HG02870 (cell line): ENCODE measurements around the gene ACTL7A.

Experiments
- ATAC-seq: cut with Tn5 transposase; IDR thresholded peaks from one replicate; pipeline ENCODE4 v1.9.1; 2021; ENCODE audit warnings: mild to moderate bottlenecking, moderate library complexity; ENCODE audit not compliant: unreplicated experiment

Gene ACTL7A

DNA sequence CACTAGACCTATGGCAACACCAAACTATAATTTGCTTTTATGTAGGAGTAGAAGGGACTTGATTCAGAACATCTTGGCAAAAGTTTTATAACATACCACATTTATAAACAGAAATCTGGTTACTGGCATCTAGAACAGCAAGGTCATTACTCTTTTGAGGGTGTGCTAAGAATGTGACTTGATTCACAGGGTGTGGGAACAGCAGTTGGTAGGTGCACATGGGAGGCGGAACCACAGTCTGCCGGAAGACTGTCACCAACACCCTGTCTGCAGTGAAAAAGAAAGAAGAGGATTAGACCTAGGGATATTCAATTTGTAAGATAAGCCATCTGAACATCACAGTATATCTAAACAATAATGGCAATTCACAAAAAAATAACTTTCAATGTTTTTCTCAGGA is 48.8 kb downstream of the ACTL7A start:
- ATAC-seq, result no peak

- no peak for ATAC-seq
Observed at GRCh38 chr9:108911820-108912219, 49.8 kb downstream of the ACTL7A start.
